ENCODE data around the gene LHX6. TPM values are rescaled to one million over a fixed set of nuclear protein-coding genes. Genes with fewer than 3 reads are reported as not detected.
A peak's percentile ranks its signal among the peaks of the same experiment; 100 is the strongest.

The LHX6 gene
- total RNA-seq, 1 donor from 2014 or later: 4.4 TPM

DNA sequence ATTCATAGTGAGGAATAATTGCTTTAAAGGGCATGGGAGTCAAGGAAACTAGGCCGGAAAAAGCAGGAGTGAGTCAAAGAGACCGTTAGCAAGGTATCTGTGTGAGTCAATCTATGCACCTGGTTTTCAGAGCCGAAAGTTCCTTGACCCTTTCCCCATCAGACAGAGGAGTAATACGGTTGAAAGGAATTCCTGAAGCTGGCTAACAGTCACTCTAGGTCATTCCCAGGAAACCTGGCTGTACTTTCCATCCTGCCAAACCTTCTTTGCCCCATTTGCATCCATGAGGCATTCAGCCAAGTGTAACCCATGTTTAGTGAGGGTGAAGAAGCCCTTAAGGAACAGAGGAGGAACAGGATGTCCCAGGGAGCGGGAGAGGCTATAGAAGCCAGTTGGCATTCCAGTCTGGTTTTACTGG, 19.7 kb upstream of the LHX6 start:
- Histone ChIP-seq H3K27me3 (ENCODE audit: low read depth) (no peaks in the 10 kb centered on the region), H3K4me3 (no peak overlapping the region), H3K36me3 (peaks cover 83% of the 10 kb centered on the region), H3K9me3 (replicated peaks) (no peaks in the 10 kb centered on the region), H3K27ac (replicated peaks) (no peak overlapping the region), H3K4me1 (peaks cover 29% of the 10 kb centered on the region)
- intact Hi-C loops (cut with micrococcal nuclease): no loop called here
- DNase-seq: no peak
- TF ChIP-seq, protein P1, sequence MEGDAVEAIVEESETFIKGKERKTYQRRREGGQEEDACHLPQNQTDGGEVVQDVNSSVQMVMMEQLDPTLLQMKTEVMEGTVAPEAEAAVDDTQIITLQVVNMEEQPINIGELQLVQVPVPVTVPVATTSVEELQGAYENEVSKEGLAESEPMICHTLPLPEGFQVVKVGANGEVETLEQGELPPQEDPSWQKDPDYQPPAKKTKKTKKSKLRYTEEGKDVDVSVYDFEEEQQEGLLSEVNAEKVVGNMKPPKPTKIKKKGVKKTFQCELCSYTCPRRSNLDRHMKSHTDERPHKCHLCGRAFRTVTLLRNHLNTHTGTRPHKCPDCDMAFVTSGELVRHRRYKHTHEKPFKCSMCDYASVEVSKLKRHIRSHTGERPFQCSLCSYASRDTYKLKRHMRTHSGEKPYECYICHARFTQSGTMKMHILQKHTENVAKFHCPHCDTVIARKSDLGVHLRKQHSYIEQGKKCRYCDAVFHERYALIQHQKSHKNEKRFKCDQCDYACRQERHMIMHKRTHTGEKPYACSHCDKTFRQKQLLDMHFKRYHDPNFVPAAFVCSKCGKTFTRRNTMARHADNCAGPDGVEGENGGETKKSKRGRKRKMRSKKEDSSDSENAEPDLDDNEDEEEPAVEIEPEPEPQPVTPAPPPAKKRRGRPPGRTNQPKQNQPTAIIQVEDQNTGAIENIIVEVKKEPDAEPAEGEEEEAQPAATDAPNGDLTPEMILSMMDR (IDR thresholded peaks at IDR 0.05; ENCODE audit: borderline replicate concordance): no peak

DNA sequence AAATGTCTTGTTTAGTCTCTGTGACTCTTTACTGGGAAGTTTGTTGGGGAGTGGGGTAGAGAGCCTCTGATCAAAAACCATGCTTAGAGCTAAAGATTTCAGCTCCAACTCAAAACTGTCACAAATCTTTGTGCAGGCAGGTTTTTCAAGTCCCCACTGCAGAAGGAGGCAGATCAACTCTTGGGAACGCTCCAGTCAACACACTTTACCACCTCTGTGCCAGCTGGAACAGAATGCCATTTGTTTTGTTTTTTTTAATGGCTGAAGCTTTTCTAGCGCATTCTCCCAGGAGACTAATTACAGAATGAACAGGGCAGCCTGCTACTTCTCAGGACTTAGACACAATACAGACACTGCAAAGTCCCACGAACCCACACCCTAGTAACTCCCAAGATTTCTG, 17.9 kb upstream of the LHX6 start:
- peaks cover 11% of the 10 kb centered on the region for H3K4me1 ChIP-seq
- no peaks in the 10 kb centered on the region for H3K9me3 ChIP-seq (replicated peaks)
- H3K36me3 ChIP-seq: peaks cover 96% of the 10 kb centered on the region
- no peak overlapping the region for H3K27ac ChIP-seq (replicated peaks)
- intact Hi-C loops (cut with micrococcal nuclease): no loop called here
- H3K27me3 ChIP-seq (ENCODE audit: low read depth): no peaks in the 10 kb centered on the region
- TF ChIP-seq, protein P1 (IDR thresholded peaks at IDR 0.05; ENCODE audit: borderline replicate concordance): no peak
- H3K4me3 ChIP-seq: no peak overlapping the region
- DNase-seq: no peak

DNA sequence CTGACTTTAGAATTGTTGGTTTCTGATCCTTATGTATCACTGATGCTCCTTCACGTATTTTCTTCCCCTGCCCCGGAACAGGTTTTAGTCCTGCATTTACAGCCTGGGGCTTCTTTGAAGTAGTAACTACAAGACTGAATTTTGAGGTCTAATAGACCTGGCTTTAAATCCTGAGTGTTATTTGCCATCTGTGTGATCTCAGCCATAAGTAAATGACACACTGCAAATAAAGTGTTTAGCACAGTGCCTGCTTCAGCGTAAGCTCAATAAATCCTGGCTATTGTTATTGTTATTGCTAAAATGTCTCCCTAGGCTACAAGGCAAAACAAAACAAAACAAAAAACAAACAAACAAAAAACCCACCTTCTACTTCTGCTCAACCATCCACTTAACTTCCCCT, 15.6 kb upstream of the LHX6 start:
- peaks cover 19% of the 10 kb centered on the region for H3K4me1 ChIP-seq
- H3K4me3 ChIP-seq: no peak overlapping the region
- intact Hi-C loops (cut with micrococcal nuclease): no loop called here
- TF ChIP-seq, protein P1 (IDR thresholded peaks at IDR 0.05; ENCODE audit: borderline replicate concordance): no peak
- no peak overlapping the region for H3K27ac ChIP-seq (replicated peaks)
- no peaks in the 10 kb centered on the region for H3K27me3 ChIP-seq (ENCODE audit: low read depth)
- no peaks in the 10 kb centered on the region for H3K9me3 ChIP-seq (replicated peaks)
- peaks cover 96% of the 10 kb centered on the region for H3K36me3 ChIP-seq
- DNase-seq: no peak

DNA sequence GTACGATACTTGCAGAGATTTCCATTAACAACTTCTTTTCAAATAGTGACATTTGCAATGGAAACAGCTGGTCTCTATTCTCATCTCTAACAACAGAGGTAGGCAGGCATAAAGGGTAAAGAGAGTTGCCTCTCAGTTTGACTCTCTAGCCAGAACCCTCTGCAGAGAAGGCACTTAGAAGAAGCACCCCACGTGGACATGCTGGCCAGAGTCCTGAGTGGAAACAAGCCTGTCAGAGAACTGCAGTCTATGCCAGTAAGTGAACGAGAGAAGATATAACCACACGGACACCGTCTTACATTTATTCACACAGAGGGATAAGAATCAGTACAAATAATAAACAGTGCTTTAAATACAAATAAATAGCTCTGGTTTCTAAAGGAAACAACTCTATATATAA, 11.0 kb upstream of the LHX6 start:
- Histone ChIP-seq H3K4me3 (no peak overlapping the region), H3K36me3 (peaks cover 64% of the 10 kb centered on the region), H3K27me3 (ENCODE audit: low read depth) (no peaks in the 10 kb centered on the region), H3K4me1 (peaks cover 14% of the 10 kb centered on the region), H3K27ac (replicated peaks) (peak overlapping the region; percentile 6), H3K9me3 (replicated peaks) (no peaks in the 10 kb centered on the region)
- TF ChIP-seq, protein P1 (IDR thresholded peaks at IDR 0.05; ENCODE audit: borderline replicate concordance): no peak
- intact Hi-C loops (cut with micrococcal nuclease): no loop called here
- peak; percentile 58 for DNase-seq

DNA sequence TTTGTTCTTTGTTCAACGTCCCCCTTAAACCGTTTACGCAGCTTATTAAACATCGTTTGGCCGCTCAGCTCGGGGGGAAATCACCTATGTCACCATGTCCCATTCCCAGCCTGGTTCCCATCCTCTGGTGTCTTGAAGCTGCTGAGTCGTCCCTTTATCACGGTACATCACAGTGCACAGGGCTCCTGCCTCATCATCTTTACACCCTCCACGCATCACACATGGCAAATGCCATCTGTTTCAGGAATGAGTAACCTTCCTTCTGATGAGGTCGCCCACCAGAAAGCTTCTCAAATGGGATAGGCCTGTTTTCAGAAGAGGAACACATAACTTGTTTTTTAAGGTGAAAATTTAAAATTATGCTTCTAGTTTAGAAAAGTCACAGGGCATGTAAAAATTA, 7.9 kb upstream of the LHX6 start:
- H3K9me3 ChIP-seq (replicated peaks): no peaks in the 10 kb centered on the region

More for the DNA sequence above, 7.9 kb upstream of the LHX6 start:
- Histone ChIP-seq H3K4me3 (no peak overlapping the region), H3K36me3 (peaks cover 34% of the 10 kb centered on the region), H3K27me3 (ENCODE audit: low read depth) (peaks cover 17% of the 10 kb centered on the region), H3K4me1 (peaks cover 14% of the 10 kb centered on the region), H3K27ac (replicated peaks) (no peak overlapping the region)
- intact Hi-C loops (cut with micrococcal nuclease): no loop called here
- no peak for DNase-seq
- TF ChIP-seq, protein P1 (IDR thresholded peaks at IDR 0.05; ENCODE audit: borderline replicate concordance): no peak

All from left ventricle myocardium inferior (tissue), 1 donor.